ENCODE measurements around the gene ZNF598. TPM values are rescaled to one million over a fixed set of nuclear protein-coding genes. Genes with fewer than 3 reads are reported as not detected.
A peak's percentile ranks its signal among the peaks of the same experiment; 100 is the strongest.

ZNF598 gene
- total RNA-seq, 1 donor from 2014 or later, result 52.7 TPM

DNA sequence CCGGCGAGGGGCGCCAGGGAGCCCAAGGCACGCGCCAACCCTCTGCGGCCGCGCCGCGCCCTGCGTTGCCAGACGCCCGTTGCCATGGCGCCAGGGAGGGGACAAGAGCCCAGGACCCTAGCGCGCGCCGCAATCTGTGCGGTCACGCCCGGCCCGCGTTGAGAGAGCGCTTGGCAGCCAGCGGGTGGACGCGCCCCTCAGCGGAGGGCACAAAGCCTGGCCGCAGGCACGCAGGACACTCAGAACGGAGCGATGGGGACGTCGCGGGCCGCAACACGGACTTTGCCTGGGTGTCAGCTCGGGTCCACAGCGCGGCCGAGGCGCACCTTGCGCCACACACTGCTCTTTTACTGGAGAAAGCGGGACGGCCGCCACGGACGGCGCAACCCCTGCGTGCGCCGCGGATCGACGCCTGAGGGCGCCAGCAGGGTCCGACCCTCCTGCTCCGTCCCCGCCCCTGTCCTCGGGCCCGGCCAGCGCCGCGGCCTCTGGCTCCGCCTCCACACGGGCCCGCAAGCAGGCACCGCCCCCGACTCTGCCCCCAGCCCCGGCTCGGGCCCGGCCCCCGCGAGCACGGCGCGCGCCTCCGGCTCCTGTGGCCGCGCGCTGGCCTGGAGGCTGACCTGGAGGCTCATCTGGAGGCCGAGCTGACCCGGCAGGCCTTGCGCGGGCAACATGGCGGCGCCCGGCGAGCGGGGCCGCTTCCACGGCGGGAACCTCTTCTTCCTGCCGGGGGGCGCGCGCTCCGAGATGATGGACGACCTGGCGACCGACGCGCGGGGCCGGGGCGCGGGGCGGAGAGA is 25.9 kb downstream of the ZNF598 start, which contains the start of gene GFER:
GFER (plus strand) TSS at position 650 of the 803 bp plus-strand sequence; CDS start at position 676, 26 bp downstream.
- H3K4me3 Mint-ChIP-seq, result peak within 1 kb of the TSS; percentile 83
- H3K36me3 Mint-ChIP-seq, result peaks cover 9% of the 10 kb centered on the region
- peaks cover 15% of the 10 kb centered on the region for H3K4me1 Mint-ChIP-seq
- peaks cover 53% of the 10 kb centered on the region for H3K27me3 Mint-ChIP-seq (ENCODE audit: low read depth)
- peak within 1 kb of the TSS; percentile 87 for H3K27ac Mint-ChIP-seq
- TF ChIP-seq, protein P1, sequence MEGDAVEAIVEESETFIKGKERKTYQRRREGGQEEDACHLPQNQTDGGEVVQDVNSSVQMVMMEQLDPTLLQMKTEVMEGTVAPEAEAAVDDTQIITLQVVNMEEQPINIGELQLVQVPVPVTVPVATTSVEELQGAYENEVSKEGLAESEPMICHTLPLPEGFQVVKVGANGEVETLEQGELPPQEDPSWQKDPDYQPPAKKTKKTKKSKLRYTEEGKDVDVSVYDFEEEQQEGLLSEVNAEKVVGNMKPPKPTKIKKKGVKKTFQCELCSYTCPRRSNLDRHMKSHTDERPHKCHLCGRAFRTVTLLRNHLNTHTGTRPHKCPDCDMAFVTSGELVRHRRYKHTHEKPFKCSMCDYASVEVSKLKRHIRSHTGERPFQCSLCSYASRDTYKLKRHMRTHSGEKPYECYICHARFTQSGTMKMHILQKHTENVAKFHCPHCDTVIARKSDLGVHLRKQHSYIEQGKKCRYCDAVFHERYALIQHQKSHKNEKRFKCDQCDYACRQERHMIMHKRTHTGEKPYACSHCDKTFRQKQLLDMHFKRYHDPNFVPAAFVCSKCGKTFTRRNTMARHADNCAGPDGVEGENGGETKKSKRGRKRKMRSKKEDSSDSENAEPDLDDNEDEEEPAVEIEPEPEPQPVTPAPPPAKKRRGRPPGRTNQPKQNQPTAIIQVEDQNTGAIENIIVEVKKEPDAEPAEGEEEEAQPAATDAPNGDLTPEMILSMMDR (IDR thresholded peaks at IDR 0.05; ENCODE audit: unreplicated experiment), result no peak
- no peaks in the 10 kb centered on the region for H3K9me3 Mint-ChIP-seq
- DNase-seq (ENCODE audit: low spot score in 2 of 2, unreplicated experiment in 2 of 2), result peak; percentile 71 to 85

DNA sequence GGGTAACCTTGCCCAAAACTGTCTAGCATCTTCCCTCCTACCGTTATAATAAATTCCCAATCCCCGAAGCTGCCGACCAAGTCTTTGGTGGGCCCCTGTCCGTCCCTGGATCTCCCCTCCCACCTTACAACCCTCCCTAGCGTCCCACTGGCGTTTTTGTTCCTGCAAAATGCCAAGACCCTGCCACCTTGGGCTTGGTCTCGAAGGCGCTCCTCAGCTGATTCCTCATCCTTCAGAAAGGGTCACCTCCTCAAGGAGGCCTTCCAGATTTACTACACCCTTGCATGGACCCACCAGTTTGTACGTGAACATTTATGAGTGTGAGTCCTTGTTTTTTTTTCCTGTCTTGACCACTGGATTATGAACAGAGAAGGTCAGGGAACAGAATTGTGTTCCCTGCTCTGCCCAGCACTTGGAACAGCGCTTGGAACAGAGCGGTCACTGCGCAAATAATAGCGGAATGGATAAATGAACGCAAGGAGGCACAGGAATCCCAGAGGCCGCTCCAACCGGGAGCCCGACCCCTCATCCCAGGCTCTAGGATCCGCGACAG is 26.6 kb downstream of the ZNF598 start:
- peaks cover 52% of the 10 kb centered on the region for H3K27me3 Mint-ChIP-seq (ENCODE audit: low read depth)
- H3K27ac Mint-ChIP-seq, result peak overlapping the region; percentile 30
- H3K9me3 Mint-ChIP-seq, result no peaks in the 10 kb centered on the region
- peak overlapping the region; percentile 72 for H3K4me3 Mint-ChIP-seq
- no peak for DNase-seq (ENCODE audit: low spot score in 2 of 2, unreplicated experiment in 2 of 2)
- TF ChIP-seq, protein P1 (IDR thresholded peaks at IDR 0.05; ENCODE audit: unreplicated experiment), result no peak
- peaks cover 9% of the 10 kb centered on the region for H3K36me3 Mint-ChIP-seq
- peaks cover 15% of the 10 kb centered on the region for H3K4me1 Mint-ChIP-seq

DNA sequence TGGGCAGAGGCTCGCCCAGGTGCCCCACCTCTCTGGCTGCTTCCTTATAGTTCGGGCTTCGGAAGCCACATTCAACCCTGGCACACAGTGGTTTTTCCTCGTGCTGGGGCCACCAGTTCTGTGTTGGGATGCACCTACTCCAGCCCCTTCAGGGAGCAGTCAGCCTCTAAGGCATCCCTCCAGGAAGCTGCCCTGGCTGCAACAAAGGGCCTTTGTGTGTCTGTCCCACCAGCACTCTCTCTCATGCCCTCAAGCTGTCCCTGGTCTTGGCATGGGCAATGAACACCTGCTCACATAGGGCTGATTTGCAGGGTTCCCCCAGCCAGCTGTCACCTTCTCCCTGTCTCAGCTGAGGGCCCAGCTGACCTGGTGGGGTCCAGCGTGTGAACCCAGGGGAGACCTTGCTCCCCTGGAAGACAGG is 27.6 kb downstream of the ZNF598 start:
- no peak overlapping the region for H3K27ac Mint-ChIP-seq
- peaks cover 15% of the 10 kb centered on the region for H3K4me1 Mint-ChIP-seq
- H3K36me3 Mint-ChIP-seq, result peaks cover 11% of the 10 kb centered on the region
- TF ChIP-seq, protein P1 (IDR thresholded peaks at IDR 0.05; ENCODE audit: unreplicated experiment), result no peak
- no peak overlapping the region for H3K4me3 Mint-ChIP-seq
- no peaks in the 10 kb centered on the region for H3K9me3 Mint-ChIP-seq
- DNase-seq (ENCODE audit: low spot score in 2 of 2, unreplicated experiment in 2 of 2), result no peak
- peaks cover 52% of the 10 kb centered on the region for H3K27me3 Mint-ChIP-seq (ENCODE audit: low read depth)

- Mint-ChIP-seq H3K36me3 (peaks cover 5% of the 10 kb centered on the region), H3K27ac (no peak within 1 kb of the TSS), H3K4me3 (peak within 1 kb of the TSS; percentile 29), H3K4me1 (peaks cover 15% of the 10 kb centered on the region), H3K27me3 (ENCODE audit: low read depth) (peaks cover 51% of the 10 kb centered on the region), H3K9me3 (no peaks in the 10 kb centered on the region)
- TF ChIP-seq, protein P1 (IDR thresholded peaks at IDR 0.05; ENCODE audit: unreplicated experiment), result no peak
- no peak for DNase-seq (ENCODE audit: low spot score in 2 of 2, unreplicated experiment in 2 of 2)
These were observed 28.2 kb downstream of the ZNF598 start, which contains the start of gene NOXO1 for GRCh38 chr16:1981398-1981836. Gene NOXO1, minus strand, starts transcription at chr16:1981469. Its CDS starts 290 bp downstream, at chr16:1981179.

GRCh38 chr16:1980770-1981087 is 28.9 kb downstream of the ZNF598 start:
- no peak overlapping the region for H3K27ac Mint-ChIP-seq
- TF ChIP-seq, protein P1 (IDR thresholded peaks at IDR 0.05; ENCODE audit: unreplicated experiment), result no peak
- peaks cover 6% of the 10 kb centered on the region for H3K36me3 Mint-ChIP-seq
- no peak for DNase-seq (ENCODE audit: low spot score in 2 of 2, unreplicated experiment in 2 of 2)
- H3K4me1 Mint-ChIP-seq, result peaks cover 15% of the 10 kb centered on the region
- H3K4me3 Mint-ChIP-seq, result no peak overlapping the region
- H3K27me3 Mint-ChIP-seq (ENCODE audit: low read depth), result peaks cover 51% of the 10 kb centered on the region
- H3K9me3 Mint-ChIP-seq, result no peaks in the 10 kb centered on the region

All from mesothelial cell of epicardium (in vitro differentiated cells).